Ovary (tissue), 9 donors: Measurements from ENCODE around the gene POFUT1. TPM values are rescaled to one million over a fixed set of nuclear protein-coding genes. Genes with fewer than 3 reads are reported as not detected.

Source experiments
- DNase-seq, 5 donors: peaks; one replicate each; pipeline ENCODE4 v3.0.0-alpha.2; 2019 to 2020
- H3K27ac ChIP-seq, 2 donors: fragments of 200-600 bp; one replicate each; pipeline versions ENCODE4 v1.5.1 to v1.8.0; 2019 to 2022
- H3K27me3 ChIP-seq: fragments of 200-600 bp; one replicate; pipeline ENCODE4 v1.8.0; 2022
- H3K36me3 ChIP-seq: fragments of 200-600 bp; sonication (generic); one replicate; pipeline ENCODE4 v1.5.1; 2019
- H3K4me1 ChIP-seq: one replicate; pipeline ENCODE4 v1.8.1; 2013; ENCODE audit warnings: mild to moderate bottlenecking, moderate library complexity; ENCODE audit not compliant: insufficient read depth
- H3K4me3 ChIP-seq: fragments of 200-600 bp; sonication (generic); one replicate; pipeline ENCODE4 v1.5.1; 2017
- H3K9me3 ChIP-seq, 2 donors: fragments of 200-600 bp in 1 of 2; sonication (generic) in 1 of 2; one replicate each; pipeline versions ENCODE4 v1.5.1 to v1.8.1; 2013 to 2019; ENCODE audit warnings: mild to moderate bottlenecking in 1 of 2, moderate library complexity in 1 of 2
- EP300 ChIP-seq: sonication (generic); formaldehyde crosslinking; IDR thresholded peaks from one replicate; pipeline ENCODE4 v1.6.1; 2017; ENCODE audit warnings: antibody characterized with exemption
- POLR2A ChIP-seq: fragments of 450-650 bp; IDR thresholded peaks from one replicate; pipeline ENCODE4 v1.6.1; 2017; ENCODE audit warnings: antibody characterized with exemption, mild to moderate bottlenecking, moderate library complexity
- WGBS, 3 donors: extraction: QIAGEN DNeasy Blood & Tissue Kit in 1 of 3; methylation state at CpG; one replicate each; pipeline versions ENCODE4 v1.1.5 to v1.1.7; 2013 to 2017; 5-methylcytosine and 5-hydroxymethylcytosine counted together
- intact Hi-C, 4 donors: fragments of 100-400 bp; cut with DNase I; formaldehyde crosslinking; loops; one replicate each; pipeline versions ENCODE4 v1.11.0 to v1.15.1; 2022 to 2023
- polyA plus RNA-seq, 2 donors: library from polyadenylated mRNA; stranded (reverse); fragments of 200-250 nt in 1 of 2; fragments of 350-450 nt in 1 of 2; fragmentation: Illumina TruSeq in 1 of 2; extraction: RNeasy Lipid Tissue Mini Kit (QIAGEN cat#74804) in 1 of 2; gene quantifications; one replicate each; pipeline ENCODE4 v1.2.3, GENCODE V29; 2013 to 2014
- total RNA-seq, 7 donors: library from RNA; depleted of rRNA in 2 of 7; stranded (reverse); fragments of >200 nt in 2 of 7; fragmentation: NEBNext Ultra II Directional in 3 of 7; extraction: Animal tissue kit (Norgen Biotek cat#: 25700) in 3 of 7; gene quantifications; one replicate each; pipeline versions ENCODE4 v1.1.0 to v1.2.4, GENCODE V29; 2016 to 2023
- TF ChIP-seq, protein P1 (sequence below), 3 donors: fragments of 450-650 bp in 2 of 3; fragments of 200-600 bp in 1 of 3; IDR thresholded peaks; one replicate each; pipeline versions ENCODE4 v1.5.1 to v1.8.0; 2016 to 2022; ENCODE audit warnings: antibody characterized with exemption in 3 of 3, mild to moderate bottlenecking in 1 of 3
- donor health status: DM: no; HTN: no; CAD: no; lungs with moderate emphysema.
- donor health status: DM: no; HTN: no; CAD: no.
- donor health status: Bipolar disorder and iron deficiency.
- donor health status: DM: yes; HTN: yes; CAD: no.
- donor health status: DM: no; HTN: no; CAD: no.
- donor health status: DM: yes; HTN: yes; CAD: no.

Gene POFUT1
- total and polyA plus RNA-seq, 9 donors, result 18.0 to 48.4 (median 32.3) TPM

DNA sequence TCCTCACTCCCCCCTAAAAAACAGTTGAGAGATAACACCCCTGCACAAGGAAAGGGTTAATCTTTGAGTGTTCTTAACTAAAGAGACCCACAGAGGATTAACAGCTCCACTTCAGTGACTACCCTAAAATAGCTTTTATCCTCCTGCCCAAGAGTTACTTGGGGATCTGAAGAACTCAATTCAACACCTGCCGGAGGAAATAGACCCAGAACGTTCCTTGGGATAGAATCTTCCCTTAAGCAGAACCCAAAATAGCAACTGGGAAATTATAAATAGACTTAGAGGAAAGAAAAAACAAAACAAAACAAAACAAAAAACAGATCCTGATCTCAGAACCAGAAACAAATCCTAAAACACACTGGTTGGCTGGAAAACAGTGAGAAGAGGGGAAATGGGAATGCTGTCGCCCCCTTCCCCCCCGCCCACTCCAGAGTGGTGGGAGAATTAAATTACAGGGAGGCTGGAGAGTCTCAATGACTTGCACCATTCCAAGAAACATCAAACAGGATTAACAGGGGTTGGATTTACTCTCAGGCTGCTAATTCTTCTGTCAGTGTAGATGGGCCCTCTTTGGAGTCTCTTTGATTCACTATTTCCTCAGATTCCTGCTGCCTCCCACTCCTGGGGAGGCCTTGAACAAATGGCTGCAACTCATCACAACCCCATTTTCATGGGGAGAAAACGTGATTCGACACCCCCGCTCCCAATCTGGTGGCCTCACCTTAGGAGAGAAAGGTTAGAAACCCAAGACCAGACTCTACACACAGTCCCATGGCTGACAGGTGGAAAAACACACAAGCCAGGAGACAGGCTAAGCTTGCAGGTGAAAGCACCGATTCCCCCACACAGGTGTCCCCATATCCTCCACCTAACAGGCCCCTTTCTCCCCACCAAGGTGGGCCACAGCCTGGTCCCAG is 1.6 kb upstream of the POFUT1 start:
- peak overlapping the region; percentile 91 for H3K4me3 ChIP-seq
- TF ChIP-seq, protein P1, sequence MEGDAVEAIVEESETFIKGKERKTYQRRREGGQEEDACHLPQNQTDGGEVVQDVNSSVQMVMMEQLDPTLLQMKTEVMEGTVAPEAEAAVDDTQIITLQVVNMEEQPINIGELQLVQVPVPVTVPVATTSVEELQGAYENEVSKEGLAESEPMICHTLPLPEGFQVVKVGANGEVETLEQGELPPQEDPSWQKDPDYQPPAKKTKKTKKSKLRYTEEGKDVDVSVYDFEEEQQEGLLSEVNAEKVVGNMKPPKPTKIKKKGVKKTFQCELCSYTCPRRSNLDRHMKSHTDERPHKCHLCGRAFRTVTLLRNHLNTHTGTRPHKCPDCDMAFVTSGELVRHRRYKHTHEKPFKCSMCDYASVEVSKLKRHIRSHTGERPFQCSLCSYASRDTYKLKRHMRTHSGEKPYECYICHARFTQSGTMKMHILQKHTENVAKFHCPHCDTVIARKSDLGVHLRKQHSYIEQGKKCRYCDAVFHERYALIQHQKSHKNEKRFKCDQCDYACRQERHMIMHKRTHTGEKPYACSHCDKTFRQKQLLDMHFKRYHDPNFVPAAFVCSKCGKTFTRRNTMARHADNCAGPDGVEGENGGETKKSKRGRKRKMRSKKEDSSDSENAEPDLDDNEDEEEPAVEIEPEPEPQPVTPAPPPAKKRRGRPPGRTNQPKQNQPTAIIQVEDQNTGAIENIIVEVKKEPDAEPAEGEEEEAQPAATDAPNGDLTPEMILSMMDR (IDR thresholded peaks at IDR 0.05), result no peak
- no peak for TF ChIP-seq EP300
- TF ChIP-seq POLR2A, result no peak
- H3K9me3 ChIP-seq, result no peaks in the 10 kb centered on the region
- H3K27me3 ChIP-seq, result no peaks in the 10 kb centered on the region
- DNase-seq, result no peak
- H3K36me3 ChIP-seq, result no peaks in the 10 kb centered on the region
- H3K27ac ChIP-seq, result peak overlapping the region; percentile 4 to 85
- H3K4me1 ChIP-seq, result peaks cover 12% of the 10 kb centered on the region
- intact Hi-C loops, result loop anchor here in 1 of 4 donors (10.0 kb wide), 1 partner anchor 279 kb away; no protein-coding TSS in a partner anchor
- 36 to 41% (median 41%) methylated on average over 8 of the region's 8 CpGs for WGBS, 3 donors

DNA sequence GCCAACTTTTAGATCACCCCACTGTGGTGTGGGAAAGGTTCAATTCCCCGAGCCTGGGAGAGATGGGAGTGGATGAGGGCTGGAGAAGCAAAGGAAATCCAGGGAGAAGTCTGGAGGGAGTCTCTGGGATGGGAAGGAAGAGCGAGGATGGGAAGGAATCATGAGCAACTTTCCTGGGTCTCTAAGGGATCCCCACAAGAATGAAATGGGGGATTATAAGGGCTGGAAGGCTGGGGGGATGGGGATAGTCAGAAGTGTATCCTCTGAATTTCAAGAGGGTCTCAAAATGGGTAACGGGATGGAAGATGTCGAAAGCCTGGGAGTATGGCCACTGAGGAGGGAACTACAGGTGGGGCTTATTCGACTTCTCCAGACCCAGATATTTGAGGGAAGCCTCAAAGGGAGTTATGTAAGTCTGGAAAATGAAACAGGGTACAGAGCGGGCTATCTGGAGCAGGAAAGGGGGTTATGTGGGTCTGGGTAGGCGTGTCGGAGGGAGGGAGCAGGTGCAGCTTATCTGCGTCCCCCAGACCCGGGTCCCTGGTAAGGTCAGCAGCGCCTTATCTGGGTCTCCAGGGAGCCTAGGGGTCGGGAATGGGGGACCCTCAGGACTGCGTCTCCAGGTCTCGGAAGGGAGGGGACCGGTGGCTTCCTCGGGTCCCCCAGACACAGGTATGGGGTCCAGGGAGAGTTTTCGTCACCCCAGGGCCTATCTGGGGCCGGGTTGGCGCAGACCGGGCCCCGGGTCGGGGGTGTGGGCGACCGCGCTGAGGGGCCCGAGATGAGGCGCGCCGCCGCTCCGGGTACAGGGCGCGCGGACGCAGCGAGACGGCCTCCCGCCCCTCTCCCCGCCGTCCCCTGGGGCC is 687 bp upstream of the POFUT1 start:
- H3K4me3 ChIP-seq, result peak overlapping the region; percentile 91
- H3K9me3 ChIP-seq, result no peaks in the 10 kb centered on the region
- H3K4me1 ChIP-seq, result peaks cover 12% of the 10 kb centered on the region
- H3K27me3 ChIP-seq, result no peaks in the 10 kb centered on the region
- TF ChIP-seq, protein P1 (IDR thresholded peaks at IDR 0.05), result no peak
- TF ChIP-seq EP300 (no peak), POLR2A (no peak)
- H3K36me3 ChIP-seq, result no peaks in the 10 kb centered on the region
- intact Hi-C loops, result loop anchor here in 1 of 4 donors (10.0 kb wide), 1 partner anchor 278 kb away; no protein-coding TSS in a partner anchor
- peak overlapping the region; percentile 85 to 94 for H3K27ac ChIP-seq
- DNase-seq, result peak in 2 of 5 donors; percentile 26 to 42
- WGBS, 3 donors, result 2 to 5% (median 5%) methylated on average over 15 to 40 of the region's 40 CpGs

DNA sequence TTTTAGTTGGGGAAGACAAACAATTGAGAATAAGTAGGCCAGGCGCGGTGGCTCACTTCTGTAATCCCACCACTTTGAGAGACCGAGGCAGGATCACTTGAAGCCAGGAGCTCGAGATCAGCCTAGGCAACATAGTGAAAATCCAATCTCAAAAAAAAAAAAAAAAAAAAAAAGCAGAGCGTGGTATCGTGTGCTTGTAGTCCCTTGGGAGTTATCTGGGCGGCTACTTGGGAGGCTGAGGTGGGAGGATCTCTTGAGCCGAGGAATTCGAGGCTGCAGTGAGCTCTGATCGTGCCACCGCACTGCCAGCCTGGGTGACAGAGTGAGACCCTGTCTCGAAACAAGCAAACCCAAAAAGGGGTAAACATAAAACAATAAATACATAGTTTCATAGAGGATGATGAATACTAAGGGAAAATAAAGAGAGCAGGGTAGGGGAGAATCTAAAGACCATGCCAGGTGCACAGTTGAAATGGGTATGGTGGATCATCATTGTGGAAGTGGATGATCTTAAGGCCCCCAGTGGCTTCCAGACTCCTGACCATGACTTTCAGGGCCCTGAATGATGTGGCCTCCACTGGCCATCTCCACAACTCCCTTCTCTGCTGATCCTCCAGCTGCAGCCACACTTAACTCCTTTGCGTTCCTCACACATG is 947 bp downstream of the POFUT1 start:
- 38 to 49% (median 45%) methylated on average over 13 of the region's 13 CpGs for WGBS, 3 donors
- Histone ChIP-seq H3K36me3 (no peaks in the 10 kb centered on the region), H3K9me3 (no peaks in the 10 kb centered on the region), H3K27me3 (no peaks in the 10 kb centered on the region), H3K4me3 (peak overlapping the region; percentile 91), H3K27ac (no peak overlapping the region), H3K4me1 (peaks cover 10% of the 10 kb centered on the region)
- DNase-seq, result no peak
- intact Hi-C loops, result loop anchor here in 1 of 4 donors (10.0 kb wide), 1 partner anchor 276 kb away; no protein-coding TSS in a partner anchor
- TF ChIP-seq POLR2A (no peak), EP300 (no peak)
- TF ChIP-seq, protein P1 (IDR thresholded peaks at IDR 0.05), result no peak
